Adrenal gland (tissue), 12 donors: Measurements from ENCODE around the gene ATP6V1A. TPM values are rescaled to one million over a fixed set of nuclear protein-coding genes. Genes with fewer than 3 reads are reported as not detected.

Experiments used
- DNase-seq, 7 donors: peaks; one replicate each; pipeline ENCODE4 v3.0.0-alpha.2; 2019 to 2020
- H3K27ac ChIP-seq, 5 donors: fragments of 200-600 bp; sonication (generic) in 4 of 5; 1 replicate in 3 of 5; 2 replicates in 2 of 5; pipeline versions ENCODE4 v1.5.1 to v1.8.0; 2016 to 2020; ENCODE audit warnings: mild to moderate bottlenecking in 1 of 5
- H3K27me3 ChIP-seq: fragments of 200-600 bp; 2 replicates; pipeline ENCODE4 v1.8.0; 2021
- H3K36me3 ChIP-seq, 2 donors: fragments of 200-600 bp; replicated peaks in 1 of 2; 1 replicate in 1 of 2; 2 replicates in 1 of 2; pipeline versions ENCODE4 v1.5.1 to v1.8.0; 2018 to 2022
- H3K4me1 ChIP-seq, 2 donors: fragments of 200-600 bp; replicated peaks in 1 of 2; 1 replicate in 1 of 2; 2 replicates in 1 of 2; pipeline versions ENCODE4 v1.5.1 to v1.8.0; 2018 to 2021
- H3K4me3 ChIP-seq, 4 donors: fragments of 200-600 bp; sonication (generic) in 3 of 4; one replicate each; pipeline ENCODE4 v1.5.1; 2016 to 2018
- H3K9me3 ChIP-seq, 3 donors: fragments of 200-600 bp; sonication (generic) in 1 of 3; replicated peaks in 1 of 3; 1 replicate in 2 of 3; 2 replicates in 1 of 3; pipeline versions ENCODE4 v1.5.1 to v1.8.0; 2016 to 2021
- CTCF ChIP-seq, 6 experiments: fragments of 450-650 bp in 4 of 6; fragments of 200-600 bp in 2 of 6; sonication (generic) in 1 of 6; IDR thresholded peaks; 1 replicate in 5 of 6; 2 replicates in 1 of 6; pipeline versions ENCODE4 v1.5.1 to v1.8.0; 2016 to 2021; ENCODE audit warnings: antibody characterized with exemption in 6 of 6, mild to moderate bottlenecking in 2 of 6, moderate library complexity in 1 of 6
- POLR2A ChIP-seq, 2 donors: fragments of 450-650 bp; IDR thresholded peaks; one replicate each; pipeline ENCODE4 v1.6.1; 2017; ENCODE audit warnings: antibody characterized with exemption in 2 of 2, mild to moderate bottlenecking in 2 of 2, moderate library complexity in 1 of 2
- WGBS, 4 donors: extraction: QIAGEN DNeasy Blood & Tissue Kit in 2 of 4; methylation state at CpG; one replicate each; pipeline versions ENCODE4 v1.1.5 to v1.1.7; 2013 to 2017; 5-methylcytosine and 5-hydroxymethylcytosine counted together
- intact Hi-C, 2 donors: fragments of 100-400 bp; cut with DNase I; formaldehyde crosslinking; loops; one replicate each; pipeline versions ENCODE4 v1.14.1 to v1.15.0; 2022 to 2023
- polyA plus RNA-seq, 3 donors: library from polyadenylated mRNA; stranded (reverse); fragments of 200-250 nt in 2 of 3; fragments of 350-450 nt in 1 of 3; fragmentation: Illumina TruSeq in 1 of 3; extraction: RNeasy Lipid Tissue Mini Kit (QIAGEN cat#74804) in 1 of 3; gene quantifications; one replicate each; pipeline ENCODE4 v1.2.3, GENCODE V29; 2013 to 2014
- total RNA-seq, 9 donors: library from RNA; depleted of rRNA in 4 of 9; stranded (reverse); fragments of >200 nt in 4 of 9; fragments of 120-200 nt in 1 of 9; fragmentation: NEBNext Ultra II Directional in 1 of 9; extraction: Animal tissue kit (Norgen Biotek cat#: 25700) in 1 of 9; gene quantifications; one replicate each; pipeline versions ENCODE4 v1.1.0 to v1.2.4, GENCODE V29; 2013 to 2023
- donor health status: healthy with polysubstance abuse.
- donor health status: Bipolar disorder and iron deficiency.
- donor health status: DM: yes; HTN: yes; CAD: no.
- donor health status: DM: no; HTN: no; CAD: no.
- donor health status: DM: no; HTN: no; CAD: no.
- donor health status: DM: yes; HTN: yes; CAD: no.

ATP6V1A gene
- total and polyA plus RNA-seq, 12 donors, result 14.7 to 165 (median 108) TPM

- Histone ChIP-seq H3K27ac (no peak overlapping the region), H3K4me3 (no peak overlapping the region), H3K36me3 (no peaks in the 10 kb centered on the region), H3K27me3 (no peaks in the 10 kb centered on the region), H3K4me1 (no peaks in the 10 kb centered on the region), H3K9me3 (no peaks in the 10 kb centered on the region)
- intact Hi-C loops, result no loop called here
- WGBS, 4 donors, result 79 to 88% (median 84%) methylated on average over 3 of the region's 3 CpGs
- TF ChIP-seq POLR2A (IDR thresholded peaks at IDR 0.05), result no peak
- TF ChIP-seq CTCF (IDR thresholded peaks at IDR 0.05), result no peak
- DNase-seq, result no peak
Observed at GRCh38 chr3:113776564-113776963, 29.7 kb downstream of the ATP6V1A start.

GRCh38 chr3:113783463-113783862 lies 36.6 kb downstream of the ATP6V1A start:
- TF ChIP-seq CTCF (IDR thresholded peaks at IDR 0.05) (no peak), POLR2A (IDR thresholded peaks at IDR 0.05) (no peak)

DNA sequence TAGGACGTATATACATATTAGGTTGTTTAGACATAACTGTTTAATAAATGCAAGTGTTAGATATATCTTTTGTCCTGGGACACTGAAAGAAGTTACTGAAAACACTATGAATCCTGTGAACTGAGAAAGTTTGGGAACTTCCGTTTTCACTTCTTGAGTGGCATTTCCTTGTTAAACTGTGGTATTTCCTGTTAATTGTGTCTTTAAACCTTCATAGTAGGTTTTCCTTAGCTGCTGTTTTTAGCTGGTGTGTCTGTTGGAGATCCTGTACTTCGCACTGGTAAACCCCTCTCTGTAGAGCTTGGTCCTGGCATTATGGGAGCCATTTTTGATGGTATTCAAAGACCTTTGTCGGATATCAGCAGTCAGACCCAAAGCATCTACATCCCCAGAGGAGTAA lies 37.1 kb downstream of the ATP6V1A start:
- peaks cover 0 to 26% of the 10 kb centered on the region in 2 donors for H3K36me3 ChIP-seq
- DNase-seq, result no peak
- no peaks in the 10 kb centered on the region for H3K27me3 ChIP-seq
- intact Hi-C loops, result no loop called here
- H3K27ac ChIP-seq, result peak overlapping the region in 2 of 5 donors; percentile 19 to 50
- H3K9me3 ChIP-seq, result no peaks in the 10 kb centered on the region
- TF ChIP-seq POLR2A (IDR thresholded peaks at IDR 0.05) (no peak), CTCF (IDR thresholded peaks at IDR 0.05) (no peak)
- H3K4me3 ChIP-seq, result peak overlapping the region in 1 of 4 donors; percentile 11
- H3K4me1 ChIP-seq, result peaks cover 0 to 14% of the 10 kb centered on the region in 2 donors
- WGBS, 4 donors, result 57 to 70% (median 68%) methylated on average over 4 of the region's 4 CpGs

More at GRCh38 chr3:113783463-113783862, 36.6 kb downstream of the ATP6V1A start:
- no peak for DNase-seq
- peak overlapping the region in 2 of 5 donors; percentile 19 to 50 for H3K27ac ChIP-seq
- intact Hi-C loops, result no loop called here
- H3K4me1 ChIP-seq, result peaks cover 0 to 14% of the 10 kb centered on the region in 2 donors
- H3K27me3 ChIP-seq, result no peaks in the 10 kb centered on the region
- H3K4me3 ChIP-seq, result peak overlapping the region in 1 of 4 donors; percentile 11
- no peaks in the 10 kb centered on the region for H3K9me3 ChIP-seq
- peaks cover 0 to 22% of the 10 kb centered on the region in 2 donors for H3K36me3 ChIP-seq

GRCh38 chr3:113791381-113791780 lies 44.5 kb downstream of the ATP6V1A start:
- H3K36me3 ChIP-seq, result peaks cover 0 to 58% of the 10 kb centered on the region in 2 donors
- H3K4me3 ChIP-seq, result no peak overlapping the region
- DNase-seq, result no peak
- no peaks in the 10 kb centered on the region for H3K27me3 ChIP-seq
- intact Hi-C loops, result no loop called here
- H3K27ac ChIP-seq, result no peak overlapping the region
- TF ChIP-seq CTCF (IDR thresholded peaks at IDR 0.05), result no peak
- TF ChIP-seq POLR2A (IDR thresholded peaks at IDR 0.05), result no peak
- no peaks in the 10 kb centered on the region for H3K4me1 ChIP-seq
- H3K9me3 ChIP-seq, result no peaks in the 10 kb centered on the region
